ENCODE data around the gene RASD2.

DNA sequence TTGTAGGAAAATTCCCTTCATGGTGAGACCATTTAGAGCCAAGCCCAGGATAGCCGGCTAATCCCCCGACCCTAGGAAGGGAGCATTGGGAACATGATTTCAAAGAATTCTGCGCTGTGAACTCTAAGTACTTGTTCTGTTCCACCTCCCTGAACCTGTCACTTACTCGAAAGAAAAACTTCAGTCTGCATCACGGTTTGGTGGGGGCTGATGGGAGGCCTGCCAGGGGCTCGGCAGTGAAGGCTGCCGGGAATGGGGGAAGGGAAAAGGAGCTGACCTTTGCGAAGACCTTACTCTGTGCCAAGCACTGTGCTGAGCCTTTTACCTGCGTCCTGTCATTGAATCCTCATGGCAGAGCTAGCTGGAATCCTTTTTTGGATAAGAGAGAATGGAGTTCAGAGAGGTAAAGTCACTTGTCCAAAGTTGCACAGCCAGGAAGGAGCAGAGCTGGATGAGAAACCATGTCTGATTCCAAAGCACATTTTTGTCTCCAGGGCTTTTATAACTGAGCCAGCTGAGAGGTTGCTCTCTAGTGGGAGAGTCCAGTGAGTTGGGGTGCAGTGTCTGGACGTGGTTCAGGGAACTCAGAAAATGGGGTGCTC is 15.4 kb downstream of the RASD2 start:
- no peak for TF ChIP-seq EZH2phosphoT487 (IDR thresholded peaks at IDR 0.05; ENCODE audit: borderline replicate concordance)
- TF ChIP-seq SIN3A (IDR thresholded peaks at IDR 0.05; ENCODE audit: low read depth), result no peak
- TF ChIP-seq, protein P1, sequence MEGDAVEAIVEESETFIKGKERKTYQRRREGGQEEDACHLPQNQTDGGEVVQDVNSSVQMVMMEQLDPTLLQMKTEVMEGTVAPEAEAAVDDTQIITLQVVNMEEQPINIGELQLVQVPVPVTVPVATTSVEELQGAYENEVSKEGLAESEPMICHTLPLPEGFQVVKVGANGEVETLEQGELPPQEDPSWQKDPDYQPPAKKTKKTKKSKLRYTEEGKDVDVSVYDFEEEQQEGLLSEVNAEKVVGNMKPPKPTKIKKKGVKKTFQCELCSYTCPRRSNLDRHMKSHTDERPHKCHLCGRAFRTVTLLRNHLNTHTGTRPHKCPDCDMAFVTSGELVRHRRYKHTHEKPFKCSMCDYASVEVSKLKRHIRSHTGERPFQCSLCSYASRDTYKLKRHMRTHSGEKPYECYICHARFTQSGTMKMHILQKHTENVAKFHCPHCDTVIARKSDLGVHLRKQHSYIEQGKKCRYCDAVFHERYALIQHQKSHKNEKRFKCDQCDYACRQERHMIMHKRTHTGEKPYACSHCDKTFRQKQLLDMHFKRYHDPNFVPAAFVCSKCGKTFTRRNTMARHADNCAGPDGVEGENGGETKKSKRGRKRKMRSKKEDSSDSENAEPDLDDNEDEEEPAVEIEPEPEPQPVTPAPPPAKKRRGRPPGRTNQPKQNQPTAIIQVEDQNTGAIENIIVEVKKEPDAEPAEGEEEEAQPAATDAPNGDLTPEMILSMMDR (IDR thresholded peaks at IDR 0.05 in 2 of 3, conservative IDR thresholded peaks at IDR 0.05 in 1 of 3; ENCODE audit: borderline replicate concordance in 1 of 3, insufficient read depth in 1 of 3, low read depth in 2 of 3, low read length in 2 of 3), result no peak
- no peak for TF ChIP-seq CEBPB (IDR thresholded peaks at IDR 0.05; ENCODE audit: low read depth)
- TF ChIP-seq EZH2 (IDR thresholded peaks at IDR 0.05), result no peak
- no peak for TF ChIP-seq ELF1 (IDR thresholded peaks at IDR 0.05; ENCODE audit: borderline replicate concordance, low read depth)
- TF ChIP-seq POLR2AphosphoS5 (IDR thresholded peaks at IDR 0.05; ENCODE audit: low read depth, low read length), result no peak
- TF ChIP-seq POLR2A (IDR thresholded peaks at IDR 0.05; ENCODE audit: borderline replicate concordance, extremely low read depth, insufficient read depth, insufficient read length), result no peak
- TF ChIP-seq, protein P2, sequence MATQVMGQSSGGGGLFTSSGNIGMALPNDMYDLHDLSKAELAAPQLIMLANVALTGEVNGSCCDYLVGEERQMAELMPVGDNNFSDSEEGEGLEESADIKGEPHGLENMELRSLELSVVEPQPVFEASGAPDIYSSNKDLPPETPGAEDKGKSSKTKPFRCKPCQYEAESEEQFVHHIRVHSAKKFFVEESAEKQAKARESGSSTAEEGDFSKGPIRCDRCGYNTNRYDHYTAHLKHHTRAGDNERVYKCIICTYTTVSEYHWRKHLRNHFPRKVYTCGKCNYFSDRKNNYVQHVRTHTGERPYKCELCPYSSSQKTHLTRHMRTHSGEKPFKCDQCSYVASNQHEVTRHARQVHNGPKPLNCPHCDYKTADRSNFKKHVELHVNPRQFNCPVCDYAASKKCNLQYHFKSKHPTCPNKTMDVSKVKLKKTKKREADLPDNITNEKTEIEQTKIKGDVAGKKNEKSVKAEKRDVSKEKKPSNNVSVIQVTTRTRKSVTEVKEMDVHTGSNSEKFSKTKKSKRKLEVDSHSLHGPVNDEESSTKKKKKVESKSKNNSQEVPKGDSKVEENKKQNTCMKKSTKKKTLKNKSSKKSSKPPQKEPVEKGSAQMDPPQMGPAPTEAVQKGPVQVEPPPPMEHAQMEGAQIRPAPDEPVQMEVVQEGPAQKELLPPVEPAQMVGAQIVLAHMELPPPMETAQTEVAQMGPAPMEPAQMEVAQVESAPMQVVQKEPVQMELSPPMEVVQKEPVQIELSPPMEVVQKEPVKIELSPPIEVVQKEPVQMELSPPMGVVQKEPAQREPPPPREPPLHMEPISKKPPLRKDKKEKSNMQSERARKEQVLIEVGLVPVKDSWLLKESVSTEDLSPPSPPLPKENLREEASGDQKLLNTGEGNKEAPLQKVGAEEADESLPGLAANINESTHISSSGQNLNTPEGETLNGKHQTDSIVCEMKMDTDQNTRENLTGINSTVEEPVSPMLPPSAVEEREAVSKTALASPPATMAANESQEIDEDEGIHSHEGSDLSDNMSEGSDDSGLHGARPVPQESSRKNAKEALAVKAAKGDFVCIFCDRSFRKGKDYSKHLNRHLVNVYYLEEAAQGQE (IDR thresholded peaks at IDR 0.05; ENCODE audit: low read depth), result no peak

All from HCT116 (cell line).